HEK293T (cell line): ENCODE results near the gene JAG2.

Source experiments
- SP1 ChIP-seq: fragments of 450-650 bp; IDR thresholded peaks from 2 replicates; pipeline ENCODE4 v1.6.1; 2017
- TARDBP ChIP-seq: fragments of 450-650 bp; IDR thresholded peaks from 2 replicates; pipeline ENCODE4 v1.6.1; 2016

DNA sequence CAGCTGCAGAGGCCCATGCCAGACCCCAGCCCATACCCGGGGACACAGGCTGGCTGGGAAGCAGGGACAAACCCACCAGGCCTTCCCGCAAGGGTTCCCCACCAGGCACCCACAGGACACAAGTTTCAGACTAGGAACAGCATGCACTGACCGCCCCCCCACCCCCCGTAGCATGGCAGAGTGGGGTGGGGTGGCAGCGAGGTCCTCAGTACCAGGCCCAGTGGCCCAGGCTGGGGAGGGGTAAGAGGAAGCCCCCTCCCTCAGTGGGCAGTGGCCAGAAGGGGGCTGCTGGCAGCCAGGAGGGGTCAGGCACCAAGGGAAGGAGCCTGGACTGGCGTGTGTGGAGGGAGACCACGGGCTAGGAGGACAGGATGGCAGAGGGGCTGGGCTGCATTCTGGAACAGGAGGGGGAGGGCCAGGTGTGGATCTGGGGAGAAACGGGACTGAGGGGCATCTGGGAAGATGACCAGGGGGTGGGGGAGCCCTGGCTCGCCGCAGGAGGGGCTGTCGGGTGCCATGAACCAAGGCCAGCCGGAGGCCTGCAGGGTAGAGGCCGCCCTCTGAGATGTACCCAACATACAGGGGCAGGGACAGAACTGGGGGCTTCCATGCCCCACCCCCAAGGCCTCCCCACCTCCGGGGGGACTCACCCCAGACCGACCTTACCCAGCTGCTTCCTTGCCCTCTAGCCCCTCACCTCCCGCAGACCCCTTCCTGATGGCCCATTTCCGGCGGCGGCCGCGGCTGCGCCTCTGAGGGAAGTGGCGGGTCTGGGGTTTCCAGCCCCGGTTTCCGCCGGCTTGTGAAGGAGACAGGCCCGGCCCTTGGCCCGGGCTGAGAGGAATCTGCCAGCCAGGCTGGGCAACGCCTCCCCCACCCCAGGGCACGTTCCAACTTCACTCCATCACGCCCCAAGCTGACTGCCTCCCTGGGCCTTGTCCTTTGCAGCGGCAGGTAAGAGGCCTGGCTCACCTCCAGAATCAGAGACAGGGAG, 5.6 kb upstream of the JAG2 start:
- TF ChIP-seq TARDBP (no peak), SP1 (no peak)
